Heart right ventricle (tissue), 16 donors: ENCODE measurements around the gene BABAM2. TPM values are rescaled to one million over a fixed set of nuclear protein-coding genes. Genes with fewer than 3 reads are reported as not detected.

Experiments
- ATAC-seq, 8 donors: fragments of 200-7000 bp; cut with Tn5 transposase; one replicate each; pipeline ENCODE4 v1.9.1; 2020; ENCODE audit warnings: mild to moderate bottlenecking in 8 of 8, moderate library complexity in 8 of 8, moderate number of reproducible peaks in 1 of 8
- DNase-seq, 2 donors: peaks; one replicate each; pipeline ENCODE4 v3.0.0-alpha.2; 2020
- H3K27ac ChIP-seq, 10 donors: fragments of 200-600 bp; sonication (generic) in 2 of 10; one replicate each; pipeline versions ENCODE4 v1.5.0 to v1.8.0; 2020 to 2022; ENCODE audit warnings: mild to moderate bottlenecking in 3 of 10
- H3K27me3 ChIP-seq, 7 donors: fragments of 200-600 bp; one replicate each; pipeline ENCODE4 v1.8.0; 2021 to 2022; ENCODE audit warnings: mild to moderate bottlenecking in 2 of 7
- H3K36me3 ChIP-seq, 9 donors: fragments of 200-600 bp; sonication (generic) in 1 of 9; one replicate each; pipeline versions ENCODE4 v1.5.0 to v1.8.0; 2020 to 2022; ENCODE audit warnings: mild to moderate bottlenecking in 2 of 9
- H3K4me1 ChIP-seq, 9 donors: fragments of 200-600 bp; sonication (generic) in 1 of 9; one replicate each; pipeline versions ENCODE4 v1.5.0 to v1.8.0; 2020 to 2022; ENCODE audit warnings: mild to moderate bottlenecking in 4 of 9
- H3K4me3 ChIP-seq, 10 donors: fragments of 200-600 bp; sonication (generic) in 2 of 10; one replicate each; pipeline versions ENCODE4 v1.5.0 to v1.8.0; 2020 to 2022; ENCODE audit warnings: mild to moderate bottlenecking in 7 of 10, moderate library complexity in 2 of 10
- H3K9me3 ChIP-seq, 11 donors: fragments of 200-600 bp in 10 of 11; sonication (generic) in 2 of 11; one replicate each; pipeline versions ENCODE4 v1.5.0 to v1.8.0; 2013 to 2022; ENCODE audit warnings: mild to moderate bottlenecking in 2 of 11, control low read depth in 1 of 11, moderate library complexity in 1 of 11
- WGBS, 2 donors: extraction: QIAGEN DNeasy Blood & Tissue Kit; methylation state at CpG; one replicate each; pipeline ENCODE4 v1.1.7; 2013; ENCODE audit warnings: inconsistent platforms in 1 of 2; 5-methylcytosine and 5-hydroxymethylcytosine counted together
- intact Hi-C, 10 donors: fragments of 100-400 bp; cut with DNase I; formaldehyde crosslinking; loops; one replicate each; pipeline versions ENCODE4 v1.11.1 to v1.14.2; 2022
- polyA plus RNA-seq, 2 donors: library from polyadenylated mRNA; stranded (reverse); fragments of 200-250 nt; gene quantifications; one replicate each; pipeline ENCODE4 v1.2.3, GENCODE V29; 2013
- total RNA-seq, 10 donors: library from RNA; stranded (reverse); fragmentation: NEBNext Ultra II Directional in 3 of 10; extraction: Animal tissue kit (Norgen Biotek cat#: 25700) in 3 of 10; gene quantifications; one replicate each; pipeline versions ENCODE4 v1.2.1 to v1.2.4, GENCODE V29; 2021 to 2023
- TF ChIP-seq, protein P1 (sequence below), 9 donors: fragments of 200-600 bp; sonication (generic) in 2 of 9; IDR thresholded peaks; one replicate each; pipeline versions ENCODE4 v1.5.0 to v1.8.0; 2021 to 2022; ENCODE audit warnings: antibody characterized with exemption in 9 of 9, mild to moderate bottlenecking in 5 of 9, moderate library complexity in 1 of 9
- donor health status: Arrhythmogenic right ventricular cardiomyopathy.
- donor health status: ischemic (EF 13 %, LVEDD 7.1; RV severe dilation, severe dysfunction).
- donor health status: healthy with polysubstance abuse.
- donor health status: DM: no; HTN: yes; CAD: no.
- donor health status: DM: no; HTN: no; CAD: no.
- donor health status: ischemic (EF 25% LVEDD 6.9; RV normal size, moderate dysfunction).
- donor health status: ischemic (EF 25% LVEDD 5.7; RV mildly dilated, moderate dysfunction).
- donor health status: healthy.
- donor health status: DM: yes; HTN: yes; CAD: no.
- donor health status: Ischemic cardiomyopathy.
- donor health status: ischemic (EF 35%, LVEDD 5.7; RV mildly dilated, moderate dysfunction).
- donor health status: nonischemic (EF 11% LVEDD 7.7; RV severe dilation, severe dysfunction).
- donor health status: DM: yes; HTN: yes; CAD: no.
- donor health status: PGD.
- donor health status: ischemic (EF 29% LVEDD 5.4; RV normal size, mild dysfunction).
- donor health status: nonischemic (EF 23%, LVEDD 6.1; RV moderate dilation, normal function).

The BABAM2 gene
- total and polyA plus RNA-seq, 12 donors = 13.3 to 83.4 (median 65.9) TPM

DNA sequence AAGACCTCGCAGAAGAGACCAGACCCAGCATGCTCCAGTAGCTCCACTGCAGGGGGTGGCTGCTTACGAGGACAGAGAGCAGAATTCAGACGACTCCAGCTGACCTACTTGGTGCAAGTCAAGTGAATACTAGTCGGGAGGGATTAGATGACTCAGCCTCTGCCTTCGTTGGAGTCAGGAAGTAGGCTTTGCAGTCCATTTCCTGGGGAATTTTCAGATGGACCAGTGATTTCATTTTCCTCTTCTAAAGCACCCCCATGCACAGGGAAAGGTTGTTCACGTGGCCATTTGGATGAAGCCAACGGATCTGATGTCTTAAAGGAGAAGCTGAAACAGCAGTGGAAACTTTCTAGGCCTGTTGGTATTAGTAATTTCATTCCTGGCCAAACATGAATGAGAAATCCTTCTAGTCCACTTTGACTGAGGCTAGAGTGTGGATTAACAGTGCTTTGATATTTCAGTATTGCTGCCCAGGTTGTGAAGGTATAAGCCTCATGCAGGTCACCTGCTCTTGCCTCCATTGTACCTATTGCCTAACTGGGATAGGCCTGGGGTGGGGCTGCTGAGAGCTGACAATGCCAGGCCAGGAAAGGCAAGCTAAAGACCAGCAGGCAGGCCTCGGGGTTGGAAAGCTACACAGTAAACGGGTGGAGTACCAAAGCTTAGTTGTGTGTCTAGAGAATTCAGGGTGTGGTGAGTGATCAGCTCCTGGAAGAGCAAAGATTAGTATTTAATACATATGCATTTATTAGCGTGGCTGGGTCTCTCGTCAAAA lies 384.6 kb downstream of the BABAM2 start:
- H3K4me1 ChIP-seq = peaks cover 0 to 50% (median 32%) of the 10 kb centered on the region in 9 donors
- TF ChIP-seq, protein P1, sequence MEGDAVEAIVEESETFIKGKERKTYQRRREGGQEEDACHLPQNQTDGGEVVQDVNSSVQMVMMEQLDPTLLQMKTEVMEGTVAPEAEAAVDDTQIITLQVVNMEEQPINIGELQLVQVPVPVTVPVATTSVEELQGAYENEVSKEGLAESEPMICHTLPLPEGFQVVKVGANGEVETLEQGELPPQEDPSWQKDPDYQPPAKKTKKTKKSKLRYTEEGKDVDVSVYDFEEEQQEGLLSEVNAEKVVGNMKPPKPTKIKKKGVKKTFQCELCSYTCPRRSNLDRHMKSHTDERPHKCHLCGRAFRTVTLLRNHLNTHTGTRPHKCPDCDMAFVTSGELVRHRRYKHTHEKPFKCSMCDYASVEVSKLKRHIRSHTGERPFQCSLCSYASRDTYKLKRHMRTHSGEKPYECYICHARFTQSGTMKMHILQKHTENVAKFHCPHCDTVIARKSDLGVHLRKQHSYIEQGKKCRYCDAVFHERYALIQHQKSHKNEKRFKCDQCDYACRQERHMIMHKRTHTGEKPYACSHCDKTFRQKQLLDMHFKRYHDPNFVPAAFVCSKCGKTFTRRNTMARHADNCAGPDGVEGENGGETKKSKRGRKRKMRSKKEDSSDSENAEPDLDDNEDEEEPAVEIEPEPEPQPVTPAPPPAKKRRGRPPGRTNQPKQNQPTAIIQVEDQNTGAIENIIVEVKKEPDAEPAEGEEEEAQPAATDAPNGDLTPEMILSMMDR (IDR thresholded peaks at IDR 0.05) = no peak
- no peaks in the 10 kb centered on the region for H3K9me3 ChIP-seq
- H3K4me3 ChIP-seq = no peak overlapping the region
- no peaks in the 10 kb centered on the region for H3K27me3 ChIP-seq
- peak in 1 of 2 donors; percentile 57 for DNase-seq
- WGBS, 2 donors = 55 to 62% methylated on average over 11 of the region's 11 CpGs
- no peaks in the 10 kb centered on the region for H3K36me3 ChIP-seq
- peak overlapping the region in 8 of 10 donors; percentile 25 to 77 (median 56) for H3K27ac ChIP-seq
- ATAC-seq = peak; percentile 49 to 88 (median 72)
- intact Hi-C loops = loop anchor here in 5 of 10 donors (5.0 to 10.0 kb wide), 4 partner anchors 110 to 560 kb away; partner anchors contain the start of gene FOSL2 (in 3 of the 5)

DNA sequence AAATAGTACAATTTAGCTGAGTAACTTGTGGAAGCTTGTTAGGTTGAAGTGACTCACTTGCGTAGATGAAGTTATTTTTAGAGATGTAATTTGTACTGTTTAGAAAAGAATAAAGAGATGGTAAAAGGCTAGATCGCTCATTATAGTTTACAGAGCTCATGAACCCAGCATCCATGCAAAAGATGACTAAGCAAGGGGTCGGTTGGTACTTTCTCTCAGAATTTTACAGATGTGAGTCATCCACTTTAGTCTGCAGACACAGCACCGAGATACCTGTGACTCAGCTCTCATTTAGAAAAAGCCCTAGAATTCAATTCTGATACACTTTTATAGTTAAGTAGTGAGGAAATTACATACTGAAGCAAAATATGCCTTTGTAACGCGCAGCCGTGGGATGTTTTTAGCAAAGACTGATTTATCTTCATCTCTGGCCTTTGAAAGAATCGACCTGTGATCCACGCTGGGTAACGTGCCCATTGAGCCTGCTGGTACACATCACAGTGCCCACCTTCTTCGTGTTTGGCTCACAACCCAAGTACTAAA lies 385.6 kb downstream of the BABAM2 start:
- Histone ChIP-seq H3K4me3 (no peak overlapping the region), H3K27ac (peak overlapping the region in 7 of 10 donors; percentile 6 to 77 (median 54)), H3K4me1 (peaks cover 0 to 48% (median 29%) of the 10 kb centered on the region in 9 donors), H3K27me3 (no peaks in the 10 kb centered on the region), H3K9me3 (no peaks in the 10 kb centered on the region), H3K36me3 (no peaks in the 10 kb centered on the region)
- intact Hi-C loops = loop anchor here in 6 of 10 donors (2.0 to 10.0 kb wide), 5 partner anchors 109 to 561 kb away; partner anchors contain the start of gene FOSL2 (in 3 of the 6)
- ATAC-seq = peak in 5 of 8 donors; percentile 11 to 44 (median 41)
- no peak for DNase-seq
- WGBS, 2 donors = 76 to 81% methylated on average over 11 of the region's 11 CpGs
- TF ChIP-seq, protein P1 (IDR thresholded peaks at IDR 0.05) = no peak

DNA sequence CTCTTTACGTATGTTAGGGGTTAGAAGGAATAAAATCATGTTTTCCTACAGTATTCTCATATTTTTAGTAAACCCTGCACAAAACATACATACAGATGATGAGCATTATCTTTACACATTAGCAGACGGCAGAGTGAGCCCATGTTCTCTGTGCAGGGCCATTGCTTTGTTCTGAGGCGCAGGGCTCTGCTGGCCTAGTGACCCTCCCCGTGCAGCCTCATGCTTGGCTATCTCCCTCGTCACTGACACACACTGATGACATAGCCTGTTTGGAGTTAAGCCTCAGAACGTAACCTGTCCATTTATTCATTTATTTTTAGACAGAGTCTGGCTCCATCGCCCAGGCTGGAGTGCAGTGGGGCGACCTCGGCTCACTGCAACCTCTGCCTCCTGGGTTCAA lies 386.3 kb downstream of the BABAM2 start:
- Histone ChIP-seq H3K36me3 (no peaks in the 10 kb centered on the region), H3K27me3 (no peaks in the 10 kb centered on the region), H3K4me3 (no peak overlapping the region), H3K27ac (peak overlapping the region in 5 of 10 donors; percentile 6 to 77 (median 54)), H3K9me3 (no peaks in the 10 kb centered on the region), H3K4me1 (peaks cover 0 to 41% (median 25%) of the 10 kb centered on the region in 9 donors)
- intact Hi-C loops = loop anchor here in 6 of 10 donors (2.0 to 10.0 kb wide), 5 partner anchors 108 to 562 kb away; partner anchors contain the start of gene FOSL2 (in 3 of the 6)
- TF ChIP-seq, protein P1 (IDR thresholded peaks at IDR 0.05) = no peak
- WGBS, 2 donors = 70 to 75% methylated on average over 9 of the region's 9 CpGs
- ATAC-seq = peak in 7 of 8 donors; percentile 55 to 93 (median 82)
- DNase-seq = peak; percentile 11 to 33

DNA sequence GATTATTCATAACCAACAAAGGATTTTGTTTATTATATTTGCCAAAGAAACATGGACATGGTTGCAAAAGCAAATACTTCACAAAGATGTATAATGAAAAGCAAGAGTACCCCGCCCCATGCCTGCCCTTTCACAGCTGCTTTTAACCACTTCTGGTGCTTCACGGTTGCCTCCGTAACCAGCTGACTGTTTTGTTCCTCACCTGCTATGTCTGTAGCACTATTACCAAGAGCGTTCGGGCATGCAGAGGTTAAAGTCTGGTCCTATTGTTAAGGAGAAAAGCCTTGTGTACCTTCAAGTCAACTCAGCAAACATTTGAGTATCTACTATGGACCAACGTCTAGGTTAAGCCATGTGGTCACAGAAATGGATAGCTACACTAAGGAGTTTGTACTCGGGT lies 386.9 kb downstream of the BABAM2 start:
- intact Hi-C loops = loop anchor here in 6 of 10 donors (2.0 to 10.0 kb wide), 5 partner anchors 107 to 563 kb away; partner anchors contain the start of gene FOSL2 (in 3 of the 6)
- Histone ChIP-seq H3K36me3 (no peaks in the 10 kb centered on the region), H3K9me3 (no peaks in the 10 kb centered on the region), H3K27me3 (no peaks in the 10 kb centered on the region), H3K27ac (no peak overlapping the region), H3K4me3 (no peak overlapping the region), H3K4me1 (peaks cover 0 to 38% (median 24%) of the 10 kb centered on the region in 9 donors)
- TF ChIP-seq, protein P1 (IDR thresholded peaks at IDR 0.05) = no peak
- WGBS, 2 donors = 91 to 95% methylated on average over 7 of the region's 7 CpGs
- DNase-seq (no peak), ATAC-seq (no peak)
